GM06990 (cell line): ENCODE measurements around the gene RBM47.
A peak's percentile ranks its signal among the peaks of the same experiment; 100 is the strongest.

Experiments
- DNase-seq: peaks from one replicate; pipeline ENCODE4 v3.0.0-alpha.2; 2011; ENCODE audit not compliant: insufficient read length; ENCODE audit errors: extremely low read depth
- H3K27me3 ChIP-seq: replicated peaks from 2 replicates; pipeline ENCODE4 v1.6.0; 2011; ENCODE audit warnings: low read length; ENCODE audit not compliant: control insufficient read depth, insufficient read depth
- H3K36me3 ChIP-seq: 2 replicates; pipeline ENCODE4 v1.5.1; 2011; ENCODE audit warnings: low read length; ENCODE audit not compliant: control insufficient read depth, insufficient read depth
- H3K4me3 ChIP-seq: replicated peaks from 2 replicates; pipeline ENCODE4 v1.5.1; 2011; ENCODE audit warnings: low read depth, mild to moderate bottlenecking, control low read depth, low read length
- TF ChIP-seq, protein P1 (sequence below): IDR thresholded peaks from 2 replicates; pipeline ENCODE4 v1.5.1; 2011; ENCODE audit warnings: low read length, control low read depth, mild to moderate bottlenecking, inconsistent platforms; ENCODE audit not compliant: insufficient read depth, poor library complexity, severe bottlenecking

The RBM47 gene

DNA sequence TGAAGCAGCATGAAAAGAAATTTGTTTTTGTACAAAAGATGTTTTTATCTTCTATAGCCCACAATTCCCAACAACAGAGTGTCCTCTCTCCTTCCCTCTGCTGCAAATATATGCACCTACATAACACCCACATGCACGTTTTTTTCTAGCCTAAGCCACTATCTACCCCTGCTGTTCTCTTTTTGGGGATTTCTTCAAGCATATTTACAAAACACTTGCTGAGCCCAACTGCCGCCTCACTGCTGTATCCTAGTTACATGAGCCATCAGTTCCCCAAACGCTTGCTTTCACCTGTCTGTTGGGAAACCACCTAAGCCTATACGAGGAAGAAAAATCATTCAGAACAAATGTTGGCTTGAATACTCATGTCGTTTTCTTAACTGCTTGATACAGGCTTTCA, 167.3 kb downstream of the RBM47 start:
- TF ChIP-seq, protein P1, sequence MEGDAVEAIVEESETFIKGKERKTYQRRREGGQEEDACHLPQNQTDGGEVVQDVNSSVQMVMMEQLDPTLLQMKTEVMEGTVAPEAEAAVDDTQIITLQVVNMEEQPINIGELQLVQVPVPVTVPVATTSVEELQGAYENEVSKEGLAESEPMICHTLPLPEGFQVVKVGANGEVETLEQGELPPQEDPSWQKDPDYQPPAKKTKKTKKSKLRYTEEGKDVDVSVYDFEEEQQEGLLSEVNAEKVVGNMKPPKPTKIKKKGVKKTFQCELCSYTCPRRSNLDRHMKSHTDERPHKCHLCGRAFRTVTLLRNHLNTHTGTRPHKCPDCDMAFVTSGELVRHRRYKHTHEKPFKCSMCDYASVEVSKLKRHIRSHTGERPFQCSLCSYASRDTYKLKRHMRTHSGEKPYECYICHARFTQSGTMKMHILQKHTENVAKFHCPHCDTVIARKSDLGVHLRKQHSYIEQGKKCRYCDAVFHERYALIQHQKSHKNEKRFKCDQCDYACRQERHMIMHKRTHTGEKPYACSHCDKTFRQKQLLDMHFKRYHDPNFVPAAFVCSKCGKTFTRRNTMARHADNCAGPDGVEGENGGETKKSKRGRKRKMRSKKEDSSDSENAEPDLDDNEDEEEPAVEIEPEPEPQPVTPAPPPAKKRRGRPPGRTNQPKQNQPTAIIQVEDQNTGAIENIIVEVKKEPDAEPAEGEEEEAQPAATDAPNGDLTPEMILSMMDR = peak; percentile 2
- Histone ChIP-seq H3K4me3 (no peak overlapping the region), H3K27me3 (no peaks in the 10 kb centered on the region), H3K36me3 (peaks cover 6% of the 10 kb centered on the region)
- peak; percentile 37 for DNase-seq

- no peak for DNase-seq
- TF ChIP-seq, protein P1 = no peak
- H3K27me3 ChIP-seq = no peaks in the 10 kb centered on the region
Measured at GRCh38 chr4:40461879-40462278, 167.8 kb downstream of the RBM47 start.

DNA sequence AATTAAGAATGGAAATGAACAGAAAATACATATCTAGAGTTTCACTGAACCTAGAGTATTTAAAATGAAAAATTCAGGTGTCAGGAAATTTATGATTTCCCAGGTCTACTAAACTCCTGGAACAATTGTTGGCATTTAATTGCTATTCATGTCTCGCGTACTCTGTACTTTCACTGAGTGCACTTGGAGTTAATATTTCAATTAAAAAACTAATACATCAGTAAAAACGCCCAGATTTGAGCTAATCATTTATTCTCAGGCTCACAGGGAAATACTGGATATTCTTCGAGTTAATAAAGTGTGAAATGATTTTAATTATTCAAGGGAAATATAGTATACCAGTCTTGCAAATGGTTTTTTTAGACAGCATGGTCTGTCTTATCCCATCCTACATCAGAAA, 168.6 kb downstream of the RBM47 start:
- H3K27me3 ChIP-seq = no peaks in the 10 kb centered on the region
- H3K36me3 ChIP-seq = peaks cover 6% of the 10 kb centered on the region
- TF ChIP-seq, protein P1 = no peak
- no peak for DNase-seq
- no peak overlapping the region for H3K4me3 ChIP-seq

More at GRCh38 chr4:40461879-40462278, 167.8 kb downstream of the RBM47 start:
- peaks cover 6% of the 10 kb centered on the region for H3K36me3 ChIP-seq
- no peak overlapping the region for H3K4me3 ChIP-seq

- H3K4me3 ChIP-seq = no peak overlapping the region
- no peak for DNase-seq
- peaks cover 4% of the 10 kb centered on the region for H3K36me3 ChIP-seq
- no peaks in the 10 kb centered on the region for H3K27me3 ChIP-seq
- TF ChIP-seq, protein P1 = no peak
Measured at GRCh38 chr4:40458683-40459082, 171.0 kb downstream of the RBM47 start.

DNA sequence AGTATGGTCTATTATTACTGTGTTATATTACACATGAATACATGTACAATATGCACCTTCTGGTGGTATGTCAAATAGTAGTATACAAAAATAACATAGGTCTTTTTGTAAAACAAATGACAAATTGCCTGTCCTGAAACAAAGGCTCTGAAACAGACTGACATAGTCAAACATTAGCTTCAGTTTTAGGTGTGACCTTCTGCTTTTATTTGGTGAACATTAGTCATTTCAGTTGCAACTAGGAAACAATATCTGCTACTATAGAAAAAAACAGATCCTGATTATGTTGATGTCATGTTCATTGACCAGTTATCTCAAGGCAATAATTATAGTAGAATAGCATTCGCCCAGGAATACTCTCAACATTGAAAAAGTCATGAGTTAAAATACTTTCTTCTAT, 171.6 kb downstream of the RBM47 start:
- Histone ChIP-seq H3K4me3 (no peak overlapping the region), H3K36me3 (peaks cover 4% of the 10 kb centered on the region), H3K27me3 (no peaks in the 10 kb centered on the region)
- TF ChIP-seq, protein P1 = no peak
- DNase-seq = peak; percentile 38

DNA sequence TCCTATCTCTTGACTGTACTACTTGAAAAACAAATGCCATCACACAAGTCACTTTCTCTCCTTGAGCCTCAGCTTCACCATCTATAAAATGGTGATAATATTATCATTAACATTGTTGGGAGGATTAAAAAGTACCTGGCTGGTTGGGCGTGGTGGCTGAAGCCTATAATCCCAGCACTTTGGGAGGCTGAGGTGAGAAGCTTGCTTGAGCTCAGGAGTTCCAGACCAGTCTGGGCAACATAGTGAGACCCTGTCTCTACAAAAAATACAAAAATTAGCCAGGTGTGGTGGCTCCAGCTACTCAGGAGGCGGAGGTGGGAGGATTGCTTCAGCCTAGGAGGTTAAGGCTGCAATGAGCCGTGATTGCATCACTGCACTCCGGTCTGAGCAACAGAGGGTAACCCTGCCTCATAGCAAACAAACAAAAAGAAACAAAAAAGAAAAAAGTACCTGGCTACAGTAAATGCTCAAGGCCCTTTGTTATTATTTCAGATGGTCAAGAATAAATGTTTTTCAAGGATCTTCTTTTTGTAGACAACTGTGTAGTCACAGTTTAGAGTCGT, 174.2 kb downstream of the RBM47 start:
- H3K27me3 ChIP-seq = no peaks in the 10 kb centered on the region
- no peak for DNase-seq
- H3K4me3 ChIP-seq = no peak overlapping the region
- TF ChIP-seq, protein P1 = no peak
- peaks cover 4% of the 10 kb centered on the region for H3K36me3 ChIP-seq
